Measurements from ENCODE around the gene PRKAR2A. TPM values are rescaled to one million over a fixed set of nuclear protein-coding genes. Genes with fewer than 3 reads are reported as not detected.

PRKAR2A gene
- total and polyA plus RNA-seq, 9 of the 15 experiments (the other 6 are each of a cell fraction or from before 2014, with no cell fraction given) = 15.9 to 84.5 (median 37.6) TPM

DNA sequence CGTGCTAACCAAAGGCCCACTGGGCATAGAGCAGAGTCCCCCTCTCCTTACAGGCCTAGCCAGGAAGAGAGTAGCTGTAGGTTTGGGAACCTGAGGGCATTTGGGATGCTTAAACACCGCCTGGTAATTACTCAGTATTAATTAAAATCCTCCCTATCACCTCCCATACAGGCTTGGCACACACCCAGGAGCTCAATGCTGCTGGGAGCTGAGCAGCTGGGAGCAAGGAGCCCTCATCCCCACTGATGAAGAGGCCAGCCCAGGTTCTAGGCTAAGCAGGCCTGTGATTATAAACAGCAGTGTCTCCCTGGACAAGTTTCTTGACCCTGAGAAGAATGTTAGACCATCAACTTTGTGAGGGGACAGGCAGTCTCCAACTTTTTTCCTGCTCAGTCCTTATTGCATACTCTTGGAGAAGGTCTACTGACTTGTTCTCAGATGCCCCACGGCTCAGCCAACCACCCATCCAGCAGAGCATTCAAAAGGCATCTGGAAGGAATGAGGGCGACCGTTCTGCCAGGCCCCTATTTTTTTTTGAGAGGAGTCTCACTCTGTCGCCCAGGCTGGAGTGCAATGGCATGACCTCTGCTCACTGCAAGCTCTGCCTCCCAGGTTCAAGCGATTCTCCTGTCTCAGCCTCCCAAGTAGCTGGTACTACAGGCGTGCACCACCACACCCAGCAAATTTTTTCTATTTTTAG lies 1.3 kb upstream of the PRKAR2A start:
- no peaks in the 10 kb centered on the region for H3K36me3 ChIP-seq (ENCODE audit: control insufficient read depth, insufficient read depth, low read length)
- H3K4me3 ChIP-seq = no peak overlapping the region
- FAIRE-seq (no peak), ATAC-seq (no peak), DNase-seq (ENCODE audit: extremely low read depth in 1 of 4, low spot score in 3 of 4) (no peak)
- no peak for TF ChIP-seq FUS (optimal IDR thresholded peaks at IDR 0.05; ENCODE audit: low read depth, low read length)
- 0 out of 2 replicates have a peak, but pooled peaks have one; percentile 7 for TF ChIP-seq NFIC (IDR thresholded peaks at IDR 0.05)
- peaks cover 13% of the 10 kb centered on the region in 2 experiments; a peak in 4 of 5 replicates for H3K4me1 ChIP-seq (replicated peaks in 1 of 2; ENCODE audit: control insufficient read depth in 2 of 2, insufficient read depth in 2 of 2, low read length in 2 of 2)
- CTCF ChIA-PET (ENCODE audit: low intra/inter-chr PET ratio) = no interaction called here
- intact Hi-C loops (cut with micrococcal nuclease) (loop anchor here (5.0 kb wide), 3 partner anchors 48 to 107 kb away; partner anchors contain the start of genes ARIH2 and SLC25A20), in situ Hi-C loops (cut with MboI) (no loop called here)
- 0 out of 4 replicates have a peak overlapping the region, but pooled peaks of 1 of the 2 experiments have one; percentile 5 for H3K9ac ChIP-seq (ENCODE audit: insufficient read depth in 1 of 2, low read depth in 2 of 2, low read length in 2 of 2)
- no peaks in the 10 kb centered on the region for H3K9me1 ChIP-seq (ENCODE audit: control insufficient read depth, insufficient read depth, low read length)
- H3K27me3 ChIP-seq (ENCODE audit: control insufficient read depth in 2 of 2, insufficient read depth in 2 of 2, low read length in 2 of 2) = no peaks in the 10 kb centered on the region
- H3K79me2 ChIP-seq (ENCODE audit: control insufficient read depth, insufficient read depth, low read length) = peaks cover 28% of the 10 kb centered on the region
- no peaks in the 10 kb centered on the region for H3K9me3 ChIP-seq (replicated peaks; ENCODE audit: control insufficient read depth, insufficient read depth, low read depth, low read length)
- no peak overlapping the region for H3K4me2 ChIP-seq (ENCODE audit: insufficient read depth, low read length)
- H4K20me1 ChIP-seq (replicated peaks; ENCODE audit: control insufficient read depth, insufficient read depth, low read length) = no peaks in the 10 kb centered on the region
- H3K27ac ChIP-seq (ENCODE audit: extremely low read depth, low read depth, low read length) = no peak overlapping the region
- WGBS (ENCODE audit: insufficient coverage, low coverage, missing lambda C conversion rate) = 84% methylated on average over 8 of the region's 8 CpGs
- no peak overlapping the region for H2AFZ ChIP-seq (ENCODE audit: low read depth, low read length)
- BruUV-seq (replicated peaks) = no TSS peak
- POLR2A ChIA-PET = interaction anchor here (1.3 kb wide), 1 partner anchor 70 kb away, joined by 3 read pairs; the partner anchor contains the start of gene ARIH2

DNA sequence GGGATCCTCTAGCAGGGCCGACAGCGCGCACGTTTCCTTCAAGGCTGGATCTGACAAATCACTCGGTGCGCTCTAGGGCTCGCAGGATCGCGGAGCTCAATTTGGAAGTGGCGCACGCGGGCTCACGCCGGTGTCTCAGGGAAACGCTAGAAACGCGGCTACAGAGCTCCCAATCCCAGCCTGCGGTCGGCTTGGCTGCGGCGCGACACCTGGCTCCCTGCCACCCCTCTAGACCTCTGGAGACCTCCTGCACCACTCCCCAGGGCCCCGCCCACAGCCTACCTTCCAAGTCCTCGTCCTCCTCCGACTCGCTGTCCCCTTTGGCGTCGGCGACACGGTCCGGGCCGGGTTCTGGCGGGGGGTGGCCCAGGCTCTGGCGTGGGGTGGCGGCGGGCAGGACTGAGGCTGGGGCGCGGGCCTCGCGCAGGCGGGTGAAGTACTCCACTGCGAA lies 596 bp downstream of the PRKAR2A start:
- ChIA-PET POLR2A (interaction anchor here (0.6 to 1.7 kb wide), 6 partner anchors 16 to 1050 kb away, joined by 3 to 6 read pairs (median 3); no protein-coding TSS in a partner anchor), CTCF (ENCODE audit: low intra/inter-chr PET ratio) (no interaction called here)
- Histone ChIP-seq H3K36me3 (ENCODE audit: control insufficient read depth, insufficient read depth, low read length) (no peaks in the 10 kb centered on the region), H3K27ac (ENCODE audit: extremely low read depth, low read depth, low read length) (peak overlapping the region; percentile 87), H3K4me3 (peak overlapping the region; percentile 81), H3K9me1 (ENCODE audit: control insufficient read depth, insufficient read depth, low read length) (no peaks in the 10 kb centered on the region), H3K4me2 (ENCODE audit: insufficient read depth, low read length) (peak overlapping the region; percentile 85), H3K27me3 (ENCODE audit: control insufficient read depth in 2 of 2, insufficient read depth in 2 of 2, low read length in 2 of 2) (no peaks in the 10 kb centered on the region), H3K9ac (ENCODE audit: insufficient read depth in 1 of 2, low read depth in 2 of 2, low read length in 2 of 2) (peak overlapping the region; percentile 75 to 95), H3K4me1 (replicated peaks in 1 of 2; ENCODE audit: control insufficient read depth in 2 of 2, insufficient read depth in 2 of 2, low read length in 2 of 2) (peaks cover 13% of the 10 kb centered on the region in 2 experiments; a peak in 4 of 5 replicates), H3K9me3 (replicated peaks; ENCODE audit: control insufficient read depth, insufficient read depth, low read depth, low read length) (no peaks in the 10 kb centered on the region), H4K20me1 (replicated peaks; ENCODE audit: control insufficient read depth, insufficient read depth, low read length) (no peaks in the 10 kb centered on the region), H3K79me2 (ENCODE audit: control insufficient read depth, insufficient read depth, low read length) (peaks cover 28% of the 10 kb centered on the region), H2AFZ (ENCODE audit: low read depth, low read length) (peak overlapping the region; percentile 96)
- no TSS peak for BruUV-seq (replicated peaks)
- peak; percentile 80 for ATAC-seq
- intact Hi-C loops (cut with micrococcal nuclease) (loop anchor here (5.0 kb wide), 3 partner anchors 50 to 105 kb away; partner anchors contain the start of genes ARIH2 and SLC25A20), in situ Hi-C loops (cut with MboI) (no loop called here)
- WGBS (ENCODE audit: insufficient coverage, low coverage, missing lambda C conversion rate) = 0% methylated on average over 22 of the region's 42 CpGs
- FAIRE-seq = peak; percentile 78
- peak; percentile 70 to 88 (median 74) for DNase-seq (ENCODE audit: extremely low read depth in 1 of 4, low spot score in 3 of 4)
- TF ChIP-seq SIN3B (IDR thresholded peaks at IDR 0.05; ENCODE audit: low read depth) = no peak
- TF ChIP-seq PTBP1 (IDR thresholded peaks at IDR 0.05; ENCODE audit: low read depth, low read length) = no peak
- TF ChIP-seq ZNF766 (CRISPR knock-in tag; conservative IDR thresholded peaks at IDR 0.05) = no peak
- TF ChIP-seq ZNF354B (CRISPR knock-in tag; IDR thresholded peaks at IDR 0.05) = no peak
- TF ChIP-seq, protein P1, sequence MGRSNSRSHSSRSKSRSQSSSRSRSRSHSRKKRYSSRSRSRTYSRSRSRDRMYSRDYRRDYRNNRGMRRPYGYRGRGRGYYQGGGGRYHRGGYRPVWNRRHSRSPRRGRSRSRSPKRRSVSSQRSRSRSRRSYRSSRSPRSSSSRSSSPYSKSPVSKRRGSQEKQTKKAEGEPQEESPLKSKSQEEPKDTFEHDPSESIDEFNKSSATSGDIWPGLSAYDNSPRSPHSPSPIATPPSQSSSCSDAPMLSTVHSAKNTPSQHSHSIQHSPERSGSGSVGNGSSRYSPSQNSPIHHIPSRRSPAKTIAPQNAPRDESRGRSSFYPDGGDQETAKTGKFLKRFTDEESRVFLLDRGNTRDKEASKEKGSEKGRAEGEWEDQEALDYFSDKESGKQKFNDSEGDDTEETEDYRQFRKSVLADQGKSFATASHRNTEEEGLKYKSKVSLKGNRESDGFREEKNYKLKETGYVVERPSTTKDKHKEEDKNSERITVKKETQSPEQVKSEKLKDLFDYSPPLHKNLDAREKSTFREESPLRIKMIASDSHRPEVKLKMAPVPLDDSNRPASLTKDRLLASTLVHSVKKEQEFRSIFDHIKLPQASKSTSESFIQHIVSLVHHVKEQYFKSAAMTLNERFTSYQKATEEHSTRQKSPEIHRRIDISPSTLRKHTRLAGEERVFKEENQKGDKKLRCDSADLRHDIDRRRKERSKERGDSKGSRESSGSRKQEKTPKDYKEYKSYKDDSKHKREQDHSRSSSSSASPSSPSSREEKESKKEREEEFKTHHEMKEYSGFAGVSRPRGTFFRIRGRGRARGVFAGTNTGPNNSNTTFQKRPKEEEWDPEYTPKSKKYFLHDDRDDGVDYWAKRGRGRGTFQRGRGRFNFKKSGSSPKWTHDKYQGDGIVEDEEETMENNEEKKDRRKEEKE (IDR thresholded peaks at IDR 0.05; ENCODE audit: borderline replicate concordance in 1 of 2, control insufficient read depth in 1 of 2, low read depth in 2 of 2, low read length in 1 of 2) = no peak
- TF ChIP-seq SIX5 (IDR thresholded peaks at IDR 0.05; ENCODE audit: borderline replicate concordance in 1 of 2, insufficient read depth in 1 of 2, low read depth in 1 of 2, low read length in 2 of 2) = no peak
- TF ChIP-seq ZBED1 (IDR thresholded peaks at IDR 0.05) = no peak
- no peak for TF ChIP-seq CEBPG (CRISPR knock-in tag; IDR thresholded peaks at IDR 0.05)
- no peak for TF ChIP-seq CEBPG (tag; conservative IDR thresholded peaks at IDR 0.05 in 1 of 2, IDR thresholded peaks at IDR 0.05 in 1 of 2)
- no peak for TF ChIP-seq RBM17 (IDR thresholded peaks at IDR 0.05; ENCODE audit: borderline replicate concordance, low read depth, low read length)

All from K562 (cell line).